Smooth muscle cell (in vitro differentiated cells): ENCODE results near the gene PLXNB2. TPM values are rescaled to one million over a fixed set of nuclear protein-coding genes. Genes with fewer than 3 reads are reported as not detected.

Experiments
- DNase-seq: peaks from one replicate; lab custom pipeline; 2025; ENCODE audit not compliant: unreplicated experiment; lab: John Stamatoyannopoulos, UW
- H2AFZ ChIP-seq: fragments of 200-600 bp; sonication (generic); 2 replicates; pipeline ENCODE4 v1.6.0; 2016; ENCODE audit warnings: antibody characterized with exemption, low read depth, mild to moderate bottlenecking
- H3F3A ChIP-seq: fragments of 200-600 bp; sonication (generic); 2 replicates; pipeline ENCODE4 v1.6.0; 2017; ENCODE audit warnings: antibody characterized with exemption, low read depth
- H3K27ac ChIP-seq: fragments of 200-600 bp; sonication (generic); 2 replicates; pipeline ENCODE4 v1.5.1; 2016; ENCODE audit warnings: low read depth, mild to moderate bottlenecking
- H3K27me3 ChIP-seq: fragments of 200-600 bp; sonication (generic); 2 replicates; pipeline ENCODE4 v1.6.1; 2016; ENCODE audit warnings: low read depth, mild to moderate bottlenecking
- H3K36me3 ChIP-seq: fragments of 200-600 bp; sonication (generic); 2 replicates; pipeline ENCODE4 v1.5.1; 2016; ENCODE audit warnings: low read depth
- H3K4me1 ChIP-seq: fragments of 200-600 bp; sonication (generic); 2 replicates; pipeline ENCODE4 v1.5.1; 2016; ENCODE audit warnings: low read depth
- H3K4me2 ChIP-seq: fragments of 200-600 bp; sonication (generic); 2 replicates; pipeline ENCODE4 v1.6.0; 2016; ENCODE audit warnings: mild to moderate bottlenecking
- H3K4me3 ChIP-seq: fragments of 200-600 bp; sonication (generic); 2 replicates; pipeline ENCODE4 v1.5.1; 2016; ENCODE audit warnings: mild to moderate bottlenecking
- H3K79me2 ChIP-seq: fragments of 200-600 bp; sonication (generic); 2 replicates; pipeline ENCODE4 v1.6.0; 2016; ENCODE audit warnings: low read depth, mild to moderate bottlenecking
- H3K9ac ChIP-seq: fragments of 200-600 bp; sonication (generic); 2 replicates; pipeline ENCODE4 v1.6.0; 2016; ENCODE audit warnings: low read depth
- H3K9me3 ChIP-seq: fragments of 200-600 bp; sonication (generic); replicated peaks from 2 replicates; pipeline ENCODE4 v1.5.1; 2016; ENCODE audit warnings: low read depth
- H4K20me1 ChIP-seq: fragments of 200-600 bp; sonication (generic); 2 replicates; pipeline ENCODE4 v1.6.0; 2016; ENCODE audit warnings: low read depth
- CTCF ChIP-seq: fragments of 200-600 bp; sonication (generic); IDR thresholded peaks from 2 replicates; pipeline ENCODE4 v1.5.1; 2017; ENCODE audit warnings: borderline replicate concordance, mild to moderate bottlenecking, antibody characterized with exemption; ENCODE audit not compliant: insufficient read depth, poor library complexity, severe bottlenecking
- WGBS: methylation state at CpG from one replicate; pipeline ENCODE4 v1.1.7; 2016; ENCODE audit warnings: low lambda C conversion rate; 5-methylcytosine and 5-hydroxymethylcytosine counted together
- polyA plus RNA-seq: library from polyadenylated mRNA; unstranded; fragments of >200 nt; fragmentation: Nextera tagmentation; extraction: Ambion mirVana; gene quantifications from 2 replicates; pipeline ENCODE4 v1.2.1, GENCODE V29; 2016
- total RNA-seq: library from RNA; depleted of rRNA; stranded (reverse); fragments of >200 nt; gene quantifications from 2 replicates; pipeline ENCODE4 v1.2.3, GENCODE V29; 2014

The PLXNB2 gene
- total and polyA plus RNA-seq, 2 experiments from 2014 or later, result 195 to 210 TPM

GRCh38 chr22:50285568-50286229 is 21.7 kb downstream of the PLXNB2 start:
- DNase-seq, result no peak
- no peaks in the 10 kb centered on the region for H3K27me3 ChIP-seq
- no peak overlapping the region for H3K4me2 ChIP-seq
- H4K20me1 ChIP-seq, result peaks cover 94% of the 10 kb centered on the region
- no peaks in the 10 kb centered on the region for H3K36me3 ChIP-seq
- no peak overlapping the region for H3K27ac ChIP-seq
- H3K9ac ChIP-seq, result no peak overlapping the region
- H3F3A ChIP-seq, result no peaks in the 10 kb centered on the region
- H2AFZ ChIP-seq, result no peak overlapping the region
- H3K79me2 ChIP-seq, result peaks cover 54% of the 10 kb centered on the region
- H3K4me1 ChIP-seq, result no peaks in the 10 kb centered on the region
- no peak for TF ChIP-seq CTCF
- over 99% methylated on average over 22 of the region's 34 CpGs for WGBS
- no peaks in the 10 kb centered on the region for H3K9me3 ChIP-seq
- H3K4me3 ChIP-seq, result no peak overlapping the region

GRCh38 chr22:50284479-50284878 is 23.0 kb downstream of the PLXNB2 start:
- WGBS, result 97% methylated on average over 11 of the region's 13 CpGs
- H3K4me2 ChIP-seq, result no peak overlapping the region
- no peak for TF ChIP-seq CTCF
- no peaks in the 10 kb centered on the region for H3K27me3 ChIP-seq
- no peak overlapping the region for H3K9ac ChIP-seq
- H3K79me2 ChIP-seq, result peaks cover 42% of the 10 kb centered on the region
- H3K4me1 ChIP-seq, result no peaks in the 10 kb centered on the region
- H2AFZ ChIP-seq, result no peak overlapping the region
- H4K20me1 ChIP-seq, result peaks cover 92% of the 10 kb centered on the region
- H3F3A ChIP-seq, result no peaks in the 10 kb centered on the region
- no peaks in the 10 kb centered on the region for H3K9me3 ChIP-seq
- DNase-seq, result no peak
- H3K4me3 ChIP-seq, result no peak overlapping the region
- no peaks in the 10 kb centered on the region for H3K36me3 ChIP-seq
- H3K27ac ChIP-seq, result no peak overlapping the region

GRCh38 chr22:50283821-50284220 is 23.6 kb downstream of the PLXNB2 start:
- H4K20me1 ChIP-seq, result peaks cover 92% of the 10 kb centered on the region

More at GRCh38 chr22:50283821-50284220, 23.6 kb downstream of the PLXNB2 start:
- no peaks in the 10 kb centered on the region for H3K36me3 ChIP-seq
- no peak overlapping the region for H3K4me3 ChIP-seq
- H3K4me1 ChIP-seq, result no peaks in the 10 kb centered on the region
- H3K27ac ChIP-seq, result no peak overlapping the region
- H3K27me3 ChIP-seq, result no peaks in the 10 kb centered on the region
- H3K9ac ChIP-seq, result no peak overlapping the region
- H3K79me2 ChIP-seq, result peaks cover 36% of the 10 kb centered on the region
- H3K9me3 ChIP-seq, result no peaks in the 10 kb centered on the region
- WGBS, result 97% methylated on average over 28 of the region's 30 CpGs
- no peaks in the 10 kb centered on the region for H3F3A ChIP-seq
- H2AFZ ChIP-seq, result no peak overlapping the region
- DNase-seq, result no peak
- TF ChIP-seq CTCF, result no peak
- H3K4me2 ChIP-seq, result no peak overlapping the region
